Sigmoid colon (tissue), 4 donors: ENCODE data around the gene CHD1.

Experiments
- POLR2AphosphoS5 ChIP-seq, 4 donors: sonication (generic); formaldehyde crosslinking; IDR thresholded peaks; one replicate each; pipeline ENCODE4 v1.6.1; 2017; ENCODE audit warnings: antibody characterized with exemption in 4 of 4
- TF ChIP-seq, protein P1 (sequence below), 4 experiments: fragments of 450-650 bp in 3 of 4; fragments of 200-600 bp in 1 of 4; IDR thresholded peaks; one replicate each; pipeline ENCODE4 v1.5.1; 2016 to 2019; ENCODE audit warnings: antibody characterized with exemption in 4 of 4, mild to moderate bottlenecking in 3 of 4, moderate library complexity in 2 of 4

DNA sequence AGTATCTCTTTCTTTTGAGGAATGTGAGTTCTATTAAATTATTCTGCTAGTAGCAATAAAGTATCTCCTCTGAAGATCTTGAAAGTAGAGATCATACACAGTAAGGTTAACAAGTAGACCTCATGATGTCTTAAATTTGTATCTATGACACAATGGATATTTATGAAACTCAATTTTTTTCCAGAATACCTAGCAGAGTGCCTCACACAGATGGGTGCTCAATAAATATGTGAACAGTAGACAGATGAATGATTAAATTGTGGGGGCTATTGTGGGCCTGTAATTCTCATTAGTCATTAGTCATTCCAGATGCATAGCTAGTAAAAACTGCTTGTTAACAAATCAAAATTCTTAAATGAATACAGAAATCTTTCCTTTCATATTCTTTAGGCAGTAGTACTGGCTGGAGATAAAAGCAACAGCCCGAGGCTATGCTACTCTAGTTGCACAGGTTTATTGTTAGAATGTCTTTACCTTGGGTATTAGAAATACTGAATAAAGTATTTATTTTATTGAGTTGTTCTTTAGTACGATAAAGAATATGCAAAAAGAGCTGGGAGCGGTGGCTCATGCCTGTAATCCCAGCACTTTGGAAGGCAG is 22.0 kb downstream of the CHD1 start:
- TF ChIP-seq POLR2AphosphoS5 (IDR thresholded peaks at IDR 0.05), result no peak
- TF ChIP-seq, protein P1, sequence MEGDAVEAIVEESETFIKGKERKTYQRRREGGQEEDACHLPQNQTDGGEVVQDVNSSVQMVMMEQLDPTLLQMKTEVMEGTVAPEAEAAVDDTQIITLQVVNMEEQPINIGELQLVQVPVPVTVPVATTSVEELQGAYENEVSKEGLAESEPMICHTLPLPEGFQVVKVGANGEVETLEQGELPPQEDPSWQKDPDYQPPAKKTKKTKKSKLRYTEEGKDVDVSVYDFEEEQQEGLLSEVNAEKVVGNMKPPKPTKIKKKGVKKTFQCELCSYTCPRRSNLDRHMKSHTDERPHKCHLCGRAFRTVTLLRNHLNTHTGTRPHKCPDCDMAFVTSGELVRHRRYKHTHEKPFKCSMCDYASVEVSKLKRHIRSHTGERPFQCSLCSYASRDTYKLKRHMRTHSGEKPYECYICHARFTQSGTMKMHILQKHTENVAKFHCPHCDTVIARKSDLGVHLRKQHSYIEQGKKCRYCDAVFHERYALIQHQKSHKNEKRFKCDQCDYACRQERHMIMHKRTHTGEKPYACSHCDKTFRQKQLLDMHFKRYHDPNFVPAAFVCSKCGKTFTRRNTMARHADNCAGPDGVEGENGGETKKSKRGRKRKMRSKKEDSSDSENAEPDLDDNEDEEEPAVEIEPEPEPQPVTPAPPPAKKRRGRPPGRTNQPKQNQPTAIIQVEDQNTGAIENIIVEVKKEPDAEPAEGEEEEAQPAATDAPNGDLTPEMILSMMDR (IDR thresholded peaks at IDR 0.05), result no peak
